ENCODE results near the gene RIT1. TPM values are rescaled to one million over a fixed set of nuclear protein-coding genes. Genes with fewer than 3 reads are reported as not detected.

The RIT1 gene
- total and polyA plus RNA-seq, 2 of the 13 experiments (the other 11 are each of a cell fraction or from before 2014, with no cell fraction given) = 12.2 to 32.2 TPM

- TF ChIP-seq, protein P1, sequence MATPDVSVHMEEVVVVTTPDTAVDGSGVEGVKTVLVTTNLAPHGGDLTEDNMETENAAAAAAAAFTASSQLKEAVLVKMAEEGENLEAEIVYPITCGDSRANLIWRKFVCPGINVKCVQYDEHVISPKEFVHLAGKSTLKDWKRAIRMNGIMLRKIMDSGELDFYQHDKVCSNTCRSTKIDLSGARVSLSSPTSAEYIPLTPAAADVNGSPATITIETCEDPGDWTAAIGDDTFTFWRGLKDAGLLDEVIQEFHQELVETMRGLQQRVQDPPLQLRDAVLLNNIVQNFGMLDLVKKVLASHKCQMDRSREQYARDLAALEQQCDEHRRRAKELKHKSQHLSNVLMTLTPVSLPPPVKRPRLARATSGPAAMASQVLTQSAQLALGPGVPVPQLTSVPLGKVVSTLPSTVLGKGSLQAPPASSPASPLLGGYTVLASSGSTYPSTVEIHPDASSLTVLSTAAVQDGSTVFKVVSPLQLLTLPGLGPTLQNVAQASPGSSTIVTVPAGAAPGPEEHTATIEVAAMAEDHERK (CRISPR knock-in tag; IDR thresholded peaks at IDR 0.05; ENCODE audit: low read depth) = peak; percentile 96
- peak; percentile 90 for TF ChIP-seq ERF (CRISPR knock-in tag; IDR thresholded peaks at IDR 0.05)
- TF ChIP-seq ZNF570 (CRISPR knock-in tag; IDR thresholded peaks at IDR 0.05; ENCODE audit: borderline replicate concordance) = no peak
- TF ChIP-seq ZNF784 (CRISPR knock-in tag; IDR thresholded peaks at IDR 0.05; ENCODE audit: borderline replicate concordance) = 0 out of 2 replicates have a peak, but pooled peaks have one; percentile 58
- TF ChIP-seq SP1 (IDR thresholded peaks at IDR 0.05) = no peak
- TF ChIP-seq SP1 (CRISPR knock-in tag; IDR thresholded peaks at IDR 0.05) = peak; percentile 53
- no peak for TF ChIP-seq CREBL2 (CRISPR knock-in tag; IDR thresholded peaks at IDR 0.05; ENCODE audit: borderline replicate concordance)
- no peak for TF ChIP-seq MATR3 (CRISPR knock-in tag; IDR thresholded peaks at IDR 0.05)
- TF ChIP-seq SOX5 (CRISPR knock-in tag; IDR thresholded peaks at IDR 0.05; ENCODE audit: borderline replicate concordance) = peak; percentile 30; the same call in 1 of the 2 replicates
- no peak for TF ChIP-seq ZC3H4 (CRISPR knock-in tag; IDR thresholded peaks at IDR 0.05; ENCODE audit: borderline replicate concordance)
- TF ChIP-seq SAP130 (CRISPR knock-in tag; IDR thresholded peaks at IDR 0.05; ENCODE audit: low read depth) = peak; percentile 94
- no peak for TF ChIP-seq JUN (CRISPR knock-in tag; IDR thresholded peaks at IDR 0.05)
- no peak for TF ChIP-seq SP140L (CRISPR knock-in tag; IDR thresholded peaks at IDR 0.05; ENCODE audit: borderline replicate concordance)
- TF ChIP-seq ZFP90 (CRISPR knock-in tag; IDR thresholded peaks at IDR 0.05; ENCODE audit: borderline replicate concordance) = peak; percentile 58; the same call in 1 of the 2 replicates
- TF ChIP-seq ZNF691 (CRISPR knock-in tag; IDR thresholded peaks at IDR 0.05; ENCODE audit: borderline replicate concordance, low read depth) = no peak
- peak; percentile 54; the same call in 1 of the 2 replicates for TF ChIP-seq ZNF709 (CRISPR knock-in tag; IDR thresholded peaks at IDR 0.05)
- TF ChIP-seq DPF2 (CRISPR knock-in tag; IDR thresholded peaks at IDR 0.05; ENCODE audit: borderline replicate concordance, low read depth) = no peak
- TF ChIP-seq, protein P2, sequence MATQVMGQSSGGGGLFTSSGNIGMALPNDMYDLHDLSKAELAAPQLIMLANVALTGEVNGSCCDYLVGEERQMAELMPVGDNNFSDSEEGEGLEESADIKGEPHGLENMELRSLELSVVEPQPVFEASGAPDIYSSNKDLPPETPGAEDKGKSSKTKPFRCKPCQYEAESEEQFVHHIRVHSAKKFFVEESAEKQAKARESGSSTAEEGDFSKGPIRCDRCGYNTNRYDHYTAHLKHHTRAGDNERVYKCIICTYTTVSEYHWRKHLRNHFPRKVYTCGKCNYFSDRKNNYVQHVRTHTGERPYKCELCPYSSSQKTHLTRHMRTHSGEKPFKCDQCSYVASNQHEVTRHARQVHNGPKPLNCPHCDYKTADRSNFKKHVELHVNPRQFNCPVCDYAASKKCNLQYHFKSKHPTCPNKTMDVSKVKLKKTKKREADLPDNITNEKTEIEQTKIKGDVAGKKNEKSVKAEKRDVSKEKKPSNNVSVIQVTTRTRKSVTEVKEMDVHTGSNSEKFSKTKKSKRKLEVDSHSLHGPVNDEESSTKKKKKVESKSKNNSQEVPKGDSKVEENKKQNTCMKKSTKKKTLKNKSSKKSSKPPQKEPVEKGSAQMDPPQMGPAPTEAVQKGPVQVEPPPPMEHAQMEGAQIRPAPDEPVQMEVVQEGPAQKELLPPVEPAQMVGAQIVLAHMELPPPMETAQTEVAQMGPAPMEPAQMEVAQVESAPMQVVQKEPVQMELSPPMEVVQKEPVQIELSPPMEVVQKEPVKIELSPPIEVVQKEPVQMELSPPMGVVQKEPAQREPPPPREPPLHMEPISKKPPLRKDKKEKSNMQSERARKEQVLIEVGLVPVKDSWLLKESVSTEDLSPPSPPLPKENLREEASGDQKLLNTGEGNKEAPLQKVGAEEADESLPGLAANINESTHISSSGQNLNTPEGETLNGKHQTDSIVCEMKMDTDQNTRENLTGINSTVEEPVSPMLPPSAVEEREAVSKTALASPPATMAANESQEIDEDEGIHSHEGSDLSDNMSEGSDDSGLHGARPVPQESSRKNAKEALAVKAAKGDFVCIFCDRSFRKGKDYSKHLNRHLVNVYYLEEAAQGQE (IDR thresholded peaks at IDR 0.05; ENCODE audit: borderline replicate concordance in 1 of 2, low read depth in 1 of 2, low read length in 2 of 2) = 0 out of 4 replicates have a peak, but pooled peaks of 1 of the 2 experiments have one; percentile 20
- no peak for TF ChIP-seq ZNF354B (CRISPR knock-in tag; IDR thresholded peaks at IDR 0.05)
- peak; percentile 73; the same call in 1 of the 2 replicates for TF ChIP-seq HOXD1 (CRISPR knock-in tag; IDR thresholded peaks at IDR 0.05)
- 0 out of 2 replicates have a peak, but pooled peaks have one; percentile 51 for TF ChIP-seq NFKBIZ (CRISPR knock-in tag; IDR thresholded peaks at IDR 0.05)
- 0 out of 2 replicates have a peak, but pooled peaks have one; percentile 25 for TF ChIP-seq ARID2 (CRISPR knock-in tag; IDR thresholded peaks at IDR 0.05; ENCODE audit: borderline replicate concordance)
- peak; percentile 69; the same call in 1 of the 2 replicates for TF ChIP-seq ZNF790 (CRISPR knock-in tag; IDR thresholded peaks at IDR 0.05; ENCODE audit: borderline replicate concordance)
Observed at GRCh38 chr1:155934097-155934935, 23.2 kb upstream of the RIT1 start, which contains the start of gene KHDC4 (continued).
